ENCODE results near the gene ACVRL1. TPM values are rescaled to one million over a fixed set of nuclear protein-coding genes. Genes with fewer than 3 reads are reported as not detected.

Gene ACVRL1
- total RNA-seq, 1 donor from 2014 or later: 0.46 TPM

DNA sequence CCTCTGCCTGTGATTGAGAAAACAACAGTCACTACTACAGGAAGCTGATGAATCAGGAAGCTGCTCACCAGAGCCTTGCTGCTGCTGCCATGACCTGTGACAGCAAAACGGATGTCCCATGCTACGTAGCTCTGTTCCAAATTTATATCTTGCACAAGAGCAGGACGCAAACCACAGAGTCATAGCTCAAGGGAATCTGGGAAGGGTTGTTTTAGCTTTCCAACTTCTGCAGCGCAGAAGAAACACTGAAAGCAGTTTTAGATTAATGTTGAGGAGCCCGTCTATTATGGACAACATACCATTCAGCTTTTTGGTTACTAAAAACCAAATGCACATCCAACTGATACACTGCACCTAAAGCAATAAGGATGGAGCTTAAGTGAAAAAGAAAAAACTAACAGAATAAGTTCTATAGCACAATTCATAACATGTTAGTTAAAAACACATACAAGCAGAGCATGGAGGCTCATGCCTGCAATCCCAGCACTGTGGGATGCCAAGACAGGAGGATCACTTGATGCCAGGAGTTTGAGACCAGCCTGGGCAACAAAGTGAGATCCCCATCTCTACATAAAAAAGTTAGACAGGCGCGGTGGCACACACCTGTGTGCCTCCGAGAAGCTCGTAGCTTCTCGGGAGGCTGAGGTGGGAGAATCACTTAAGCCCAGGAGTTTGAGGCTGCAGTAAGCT is 21.1 kb upstream of the ACVRL1 start:
- no peaks in the 10 kb centered on the region for H3K36me3 Mint-ChIP-seq
- DNase-seq (ENCODE audit: extremely low spot score, unreplicated experiment): no peak
- peaks cover 12% of the 10 kb centered on the region for H3K4me1 Mint-ChIP-seq (ENCODE audit: unreplicated experiment)
- no peaks in the 10 kb centered on the region for H3K9me3 Mint-ChIP-seq
- TF ChIP-seq, protein P1, sequence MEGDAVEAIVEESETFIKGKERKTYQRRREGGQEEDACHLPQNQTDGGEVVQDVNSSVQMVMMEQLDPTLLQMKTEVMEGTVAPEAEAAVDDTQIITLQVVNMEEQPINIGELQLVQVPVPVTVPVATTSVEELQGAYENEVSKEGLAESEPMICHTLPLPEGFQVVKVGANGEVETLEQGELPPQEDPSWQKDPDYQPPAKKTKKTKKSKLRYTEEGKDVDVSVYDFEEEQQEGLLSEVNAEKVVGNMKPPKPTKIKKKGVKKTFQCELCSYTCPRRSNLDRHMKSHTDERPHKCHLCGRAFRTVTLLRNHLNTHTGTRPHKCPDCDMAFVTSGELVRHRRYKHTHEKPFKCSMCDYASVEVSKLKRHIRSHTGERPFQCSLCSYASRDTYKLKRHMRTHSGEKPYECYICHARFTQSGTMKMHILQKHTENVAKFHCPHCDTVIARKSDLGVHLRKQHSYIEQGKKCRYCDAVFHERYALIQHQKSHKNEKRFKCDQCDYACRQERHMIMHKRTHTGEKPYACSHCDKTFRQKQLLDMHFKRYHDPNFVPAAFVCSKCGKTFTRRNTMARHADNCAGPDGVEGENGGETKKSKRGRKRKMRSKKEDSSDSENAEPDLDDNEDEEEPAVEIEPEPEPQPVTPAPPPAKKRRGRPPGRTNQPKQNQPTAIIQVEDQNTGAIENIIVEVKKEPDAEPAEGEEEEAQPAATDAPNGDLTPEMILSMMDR (conservative IDR thresholded peaks at IDR 0.05): no peak
- H3K4me3 Mint-ChIP-seq: peak overlapping the region; percentile 41
- H3K27ac Mint-ChIP-seq: no peak overlapping the region
- peaks cover 2% of the 10 kb centered on the region for H3K27me3 Mint-ChIP-seq

DNA sequence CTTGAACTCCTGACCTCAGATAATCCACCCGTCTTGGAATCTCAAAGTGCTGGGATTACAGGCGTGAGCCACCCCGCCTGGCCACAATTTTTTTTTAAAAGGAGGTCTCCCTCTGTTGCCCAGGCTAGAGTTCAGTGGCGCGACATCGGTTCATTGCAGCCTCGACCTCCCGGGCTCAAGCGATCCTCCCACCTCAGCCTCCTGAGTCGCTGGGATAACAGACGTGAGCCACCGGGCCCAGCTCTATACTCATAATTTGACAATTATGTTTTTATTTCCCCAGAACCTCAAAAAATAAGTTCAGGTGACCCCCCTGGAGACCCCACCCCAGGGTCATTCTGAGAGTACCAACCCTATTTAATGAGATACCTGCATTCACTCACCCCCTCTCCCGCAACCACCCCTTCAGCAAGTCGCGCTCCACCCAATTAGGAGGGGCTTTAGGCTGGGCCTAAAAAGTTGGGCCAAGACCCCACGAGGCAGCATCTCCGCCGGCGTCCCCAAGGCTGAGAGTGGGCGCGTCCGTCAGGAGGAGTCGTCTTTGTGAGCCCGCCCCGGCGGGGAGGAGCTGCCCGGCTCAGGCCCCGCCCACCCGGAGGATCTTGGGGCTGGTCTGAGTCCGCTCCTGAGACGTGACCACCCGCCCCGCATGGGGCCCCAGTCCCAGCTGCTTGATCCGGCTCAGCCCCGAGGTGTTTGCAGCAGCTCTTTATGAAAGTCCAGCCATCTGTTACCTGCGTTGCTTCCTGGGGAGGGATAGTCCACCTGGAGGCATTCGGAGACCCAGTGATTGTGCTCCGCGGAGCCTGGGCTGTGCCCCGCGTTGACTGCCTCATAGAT is 19.6 kb upstream of the ACVRL1 start, which contains the start of gene ANKRD33:
ANKRD33 (plus strand) TSS at position 628 of the 840 bp plus-strand sequence; CDS start at position 712, 84 bp downstream.
- Mint-ChIP-seq H3K4me3 (peak within 1 kb of the TSS; percentile 69), H3K9me3 (no peaks in the 10 kb centered on the region), H3K27ac (no peak within 1 kb of the TSS), H3K4me1 (ENCODE audit: unreplicated experiment) (peaks cover 15% of the 10 kb centered on the region), H3K36me3 (no peaks in the 10 kb centered on the region), H3K27me3 (peaks cover 2% of the 10 kb centered on the region)
- TF ChIP-seq, protein P1 (conservative IDR thresholded peaks at IDR 0.05): no peak
- DNase-seq (ENCODE audit: extremely low spot score, unreplicated experiment): no peak

DNA sequence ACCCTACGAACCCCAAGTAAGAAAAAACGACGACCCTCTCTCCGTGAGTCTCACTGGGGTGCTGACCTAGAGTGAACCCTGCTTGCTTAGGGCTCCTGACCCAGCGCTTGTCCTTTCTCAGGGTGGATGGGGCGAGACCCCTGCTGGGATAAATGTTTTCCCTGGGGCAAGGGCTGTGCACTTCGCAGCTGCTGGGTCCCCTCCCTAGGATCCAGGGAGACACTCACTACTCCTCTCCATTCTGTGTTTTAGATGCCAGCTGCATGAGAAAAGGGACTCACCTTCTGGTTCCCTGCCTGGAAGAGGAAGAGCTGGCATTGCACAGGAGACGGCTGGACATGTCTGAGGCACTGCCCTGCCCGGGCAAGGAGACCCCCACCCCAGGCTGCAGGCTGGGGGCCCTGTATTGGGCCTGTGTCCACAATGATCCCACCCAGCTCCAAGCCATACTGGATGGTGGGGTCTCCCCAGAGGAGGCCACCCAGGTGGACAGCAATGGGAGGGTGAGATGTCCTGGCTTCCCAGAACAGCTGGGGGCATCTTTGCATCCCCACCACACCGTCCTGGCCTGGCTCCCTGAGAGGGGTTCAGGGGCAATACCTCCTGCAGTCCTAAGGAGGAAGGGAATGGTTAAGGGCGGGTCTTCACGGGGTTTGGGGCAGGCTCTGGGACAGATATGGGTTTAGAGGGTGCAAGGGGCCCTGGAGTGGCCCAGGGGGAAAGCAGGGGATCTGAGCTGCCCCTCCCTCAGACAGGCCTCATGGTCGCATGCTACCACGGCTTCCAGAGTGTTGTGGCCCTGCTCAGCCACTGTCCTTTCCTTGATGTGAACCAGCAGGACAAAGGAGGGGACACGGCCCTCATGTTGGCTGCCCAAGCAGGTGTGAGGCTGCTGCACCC is 18.7 kb upstream of the ACVRL1 start:
- DNase-seq (ENCODE audit: extremely low spot score, unreplicated experiment): no peak
- Mint-ChIP-seq H3K27me3 (peaks cover 2% of the 10 kb centered on the region), H3K4me1 (ENCODE audit: unreplicated experiment) (peaks cover 15% of the 10 kb centered on the region), H3K27ac (no peak overlapping the region), H3K9me3 (no peaks in the 10 kb centered on the region), H3K36me3 (no peaks in the 10 kb centered on the region), H3K4me3 (peak overlapping the region; percentile 69)
- TF ChIP-seq, protein P1 (conservative IDR thresholded peaks at IDR 0.05): no peak

DNA sequence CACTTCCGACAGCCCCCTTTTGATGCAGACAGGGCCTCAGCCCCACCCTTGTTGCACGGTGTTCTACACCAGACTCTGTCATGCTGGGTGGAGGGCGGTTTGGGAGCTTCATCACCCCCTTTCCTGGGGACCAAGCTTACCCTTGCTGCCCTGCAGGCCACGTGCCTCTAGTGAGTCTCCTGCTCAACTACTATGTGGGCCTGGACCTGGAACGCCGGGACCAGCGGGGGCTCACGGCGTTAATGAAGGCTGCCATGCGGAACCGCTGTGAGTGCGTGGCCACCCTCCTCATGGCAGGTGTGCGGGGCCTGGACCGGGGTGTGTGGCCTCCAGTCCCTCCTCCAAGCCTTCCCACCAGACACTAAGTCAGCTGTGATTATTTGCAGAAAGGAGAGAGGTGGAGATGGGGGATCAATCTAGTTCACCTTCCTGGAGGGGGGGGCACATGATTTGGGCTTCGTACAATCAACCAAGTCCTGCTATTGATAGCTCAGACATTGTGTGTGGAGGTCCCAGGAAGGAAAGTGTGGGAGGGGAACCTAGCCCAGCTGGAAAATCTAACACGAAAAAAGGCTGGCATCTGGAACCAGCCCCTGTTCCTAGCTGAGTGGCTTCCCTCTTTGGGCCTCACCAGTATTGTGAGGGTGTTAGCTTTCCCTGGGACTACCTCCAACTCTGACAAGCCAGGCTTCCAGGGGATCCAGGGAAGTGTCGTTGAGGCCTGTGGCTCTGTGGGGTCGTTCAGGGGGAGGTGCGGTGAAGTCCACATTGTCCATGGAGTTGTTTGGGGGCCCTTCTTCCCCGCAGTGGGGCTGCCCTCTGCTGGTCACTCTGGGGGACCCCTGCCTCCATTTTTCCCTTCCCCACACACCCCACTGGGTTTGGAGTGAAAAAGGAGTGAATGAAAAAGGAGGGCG is 17.8 kb upstream of the ACVRL1 start:
- TF ChIP-seq, protein P1 (conservative IDR thresholded peaks at IDR 0.05): no peak
- Mint-ChIP-seq H3K27me3 (peaks cover 2% of the 10 kb centered on the region), H3K36me3 (no peaks in the 10 kb centered on the region), H3K4me1 (ENCODE audit: unreplicated experiment) (peaks cover 15% of the 10 kb centered on the region), H3K4me3 (no peak overlapping the region), H3K9me3 (no peaks in the 10 kb centered on the region), H3K27ac (no peak overlapping the region)
- DNase-seq (ENCODE audit: extremely low spot score, unreplicated experiment): no peak

Data from type B pancreatic cell (in vitro differentiated cells).